ENCODE measurements around the gene AVL9. TPM values are rescaled to one million over a fixed set of nuclear protein-coding genes. Genes with fewer than 3 reads are reported as not detected.

The AVL9 gene
- total and polyA plus RNA-seq, 2 of the 13 experiments (the other 11 are each of a cell fraction or from before 2014, with no cell fraction given), result 29.9 to 48.0 TPM

DNA sequence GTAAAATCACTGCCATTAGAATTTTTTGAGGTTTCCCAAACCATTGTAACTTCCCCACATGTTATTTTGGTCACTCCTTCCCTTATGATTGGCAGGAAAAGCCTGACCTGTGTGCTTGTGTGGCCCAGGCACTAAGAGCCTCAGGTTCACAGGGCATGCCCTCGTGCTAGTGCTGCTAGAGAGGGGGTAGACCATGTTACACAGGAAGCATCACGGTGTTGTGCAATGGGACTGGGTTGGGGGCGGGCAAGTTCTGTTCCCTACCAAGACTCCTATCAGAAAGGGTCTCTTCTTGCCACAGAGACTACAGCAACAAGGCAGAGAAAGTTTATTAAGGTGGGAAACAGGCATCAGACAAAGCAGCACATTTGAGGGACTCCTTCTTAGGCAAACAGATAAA, 37.3 kb upstream of the AVL9 start:
- POLR2A ChIA-PET, result no interaction called here

More for the DNA sequence above, 37.3 kb upstream of the AVL9 start:
- DNase-seq (ENCODE audit: low spot score) (no peak), FAIRE-seq (no peak), ATAC-seq (no peak)
- no peak overlapping the region for H3K4me2 ChIP-seq (ENCODE audit: low read depth, low read length)
- CTCF ChIA-PET (ENCODE audit: low intra/inter-chr PET ratio, low total read pairs), result no interaction called here
- no peak overlapping the region for H2AFZ ChIP-seq (ENCODE audit: low read length)
- no peaks in the 10 kb centered on the region for H3K9me3 ChIP-seq (ENCODE audit: low read length)
- TF ChIP-seq PHB2 (IDR thresholded peaks at IDR 0.05; ENCODE audit: partially characterized antibody), result no peak
- no peak for TF ChIP-seq ZNF7 (CRISPR knock-in tag; IDR thresholded peaks at IDR 0.05)
- TF ChIP-seq HDAC2 (CRISPR knock-in tag; IDR thresholded peaks at IDR 0.05), result no peak
- no peak for TF ChIP-seq HOXA9 (CRISPR knock-in tag; IDR thresholded peaks at IDR 0.05; ENCODE audit: borderline replicate concordance)
- no peak for TF ChIP-seq ATF7 (IDR thresholded peaks at IDR 0.05)
- no peak for TF ChIP-seq ATF7 (CRISPR knock-in tag; IDR thresholded peaks at IDR 0.05)
- TF ChIP-seq ZNF230 (CRISPR knock-in tag; IDR thresholded peaks at IDR 0.05), result no peak
- TF ChIP-seq, protein P1, sequence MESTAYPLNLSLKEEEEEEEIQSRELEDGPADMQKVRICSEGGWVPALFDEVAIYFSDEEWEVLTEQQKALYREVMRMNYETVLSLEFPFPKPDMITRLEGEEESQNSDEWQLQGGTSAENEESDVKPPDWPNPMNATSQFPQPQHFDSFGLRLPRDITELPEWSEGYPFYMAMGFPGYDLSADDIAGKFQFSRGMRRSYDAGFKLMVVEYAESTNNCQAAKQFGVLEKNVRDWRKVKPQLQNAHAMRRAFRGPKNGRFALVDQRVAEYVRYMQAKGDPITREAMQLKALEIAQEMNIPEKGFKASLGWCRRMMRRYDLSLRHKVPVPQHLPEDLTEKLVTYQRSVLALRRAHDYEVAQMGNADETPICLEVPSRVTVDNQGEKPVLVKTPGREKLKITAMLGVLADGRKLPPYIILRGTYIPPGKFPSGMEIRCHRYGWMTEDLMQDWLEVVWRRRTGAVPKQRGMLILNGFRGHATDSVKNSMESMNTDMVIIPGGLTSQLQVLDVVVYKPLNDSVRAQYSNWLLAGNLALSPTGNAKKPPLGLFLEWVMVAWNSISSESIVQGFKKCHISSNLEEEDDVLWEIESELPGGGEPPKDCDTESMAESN (CRISPR knock-in tag; conservative IDR thresholded peaks at IDR 0.05), result no peak
- no peak for TF ChIP-seq HNF4A (CRISPR knock-in tag; IDR thresholded peaks at IDR 0.05)
- no peak for TF ChIP-seq LCORL (IDR thresholded peaks at IDR 0.05)
- TF ChIP-seq LCORL (CRISPR knock-in tag; IDR thresholded peaks at IDR 0.05), result no peak
- no peak for TF ChIP-seq THYN1 (CRISPR knock-in tag; IDR thresholded peaks at IDR 0.05; ENCODE audit: borderline replicate concordance, low read depth)
- TF ChIP-seq SALL2 (CRISPR knock-in tag; IDR thresholded peaks at IDR 0.05), result no peak
- no peak for TF ChIP-seq ZNF441 (CRISPR knock-in tag; IDR thresholded peaks at IDR 0.05; ENCODE audit: borderline replicate concordance)
- TF ChIP-seq, protein P2, sequence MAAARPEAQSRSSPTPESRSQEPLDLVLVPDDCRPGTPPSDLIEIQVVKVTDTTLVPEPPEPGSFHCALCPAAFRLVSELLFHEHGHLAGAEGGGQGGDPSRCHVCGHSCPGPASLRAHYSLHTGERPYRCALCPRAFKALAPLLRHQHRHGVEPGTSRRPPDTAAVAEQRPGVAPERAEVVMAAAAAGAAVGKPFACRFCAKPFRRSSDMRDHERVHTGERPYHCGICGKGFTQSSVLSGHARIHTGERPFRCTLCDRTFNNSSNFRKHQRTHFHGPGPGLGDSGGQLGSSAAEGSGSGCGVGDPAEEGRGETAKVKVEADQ (CRISPR knock-in tag; IDR thresholded peaks at IDR 0.05; ENCODE audit: borderline replicate concordance), result no peak
- TF ChIP-seq, protein P3, sequence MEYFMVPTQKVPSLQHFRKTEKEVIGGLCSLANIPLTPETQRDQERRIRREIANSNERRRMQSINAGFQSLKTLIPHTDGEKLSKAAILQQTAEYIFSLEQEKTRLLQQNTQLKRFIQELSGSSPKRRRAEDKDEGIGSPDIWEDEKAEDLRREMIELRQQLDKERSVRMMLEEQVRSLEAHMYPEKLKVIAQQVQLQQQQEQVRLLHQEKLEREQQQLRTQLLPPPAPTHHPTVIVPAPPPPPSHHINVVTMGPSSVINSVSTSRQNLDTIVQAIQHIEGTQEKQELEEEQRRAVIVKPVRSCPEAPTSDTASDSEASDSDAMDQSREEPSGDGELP (IDR thresholded peaks at IDR 0.05; ENCODE audit: borderline replicate concordance, low read depth), result no peak
- TF ChIP-seq, protein P4, sequence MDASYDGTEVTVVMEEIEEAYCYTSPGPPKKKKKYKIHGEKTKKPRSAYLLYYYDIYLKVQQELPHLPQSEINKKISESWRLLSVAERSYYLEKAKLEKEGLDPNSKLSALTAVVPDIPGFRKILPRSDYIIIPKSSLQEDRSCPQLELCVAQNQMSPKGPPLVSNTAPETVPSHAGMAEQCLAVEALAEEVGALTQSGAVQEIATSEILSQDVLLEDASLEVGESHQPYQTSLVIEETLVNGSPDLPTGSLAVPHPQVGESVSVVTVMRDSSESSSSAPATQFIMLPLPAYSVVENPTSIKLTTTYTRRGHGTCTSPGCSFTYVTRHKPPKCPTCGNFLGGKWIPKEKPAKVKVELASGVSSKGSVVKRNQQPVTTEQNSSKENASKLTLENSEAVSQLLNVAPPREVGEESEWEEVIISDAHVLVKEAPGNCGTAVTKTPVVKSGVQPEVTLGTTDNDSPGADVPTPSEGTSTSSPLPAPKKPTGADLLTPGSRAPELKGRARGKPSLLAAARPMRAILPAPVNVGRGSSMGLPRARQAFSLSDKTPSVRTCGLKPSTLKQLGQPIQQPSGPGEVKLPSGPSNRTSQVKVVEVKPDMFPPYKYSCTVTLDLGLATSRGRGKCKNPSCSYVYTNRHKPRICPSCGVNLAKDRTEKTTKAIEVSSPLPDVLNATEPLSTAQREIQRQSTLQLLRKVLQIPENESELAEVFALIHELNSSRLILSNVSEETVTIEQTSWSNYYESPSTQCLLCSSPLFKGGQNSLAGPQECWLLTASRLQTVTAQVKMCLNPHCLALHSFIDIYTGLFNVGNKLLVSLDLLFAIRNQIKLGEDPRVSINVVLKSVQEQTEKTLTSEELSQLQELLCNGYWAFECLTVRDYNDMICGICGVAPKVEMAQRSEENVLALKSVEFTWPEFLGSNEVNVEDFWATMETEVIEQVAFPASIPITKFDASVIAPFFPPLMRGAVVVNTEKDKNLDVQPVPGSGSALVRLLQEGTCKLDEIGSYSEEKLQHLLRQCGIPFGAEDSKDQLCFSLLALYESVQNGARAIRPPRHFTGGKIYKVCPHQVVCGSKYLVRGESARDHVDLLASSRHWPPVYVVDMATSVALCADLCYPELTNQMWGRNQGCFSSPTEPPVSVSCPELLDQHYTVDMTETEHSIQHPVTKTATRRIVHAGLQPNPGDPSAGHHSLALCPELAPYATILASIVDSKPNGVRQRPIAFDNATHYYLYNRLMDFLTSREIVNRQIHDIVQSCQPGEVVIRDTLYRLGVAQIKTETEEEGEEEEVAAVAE (CRISPR knock-in tag; IDR thresholded peaks at IDR 0.05; ENCODE audit: borderline replicate concordance), result no peak
- in situ Hi-C loops (cut with HindIII; ENCODE audit: extremely low pct_ligation_motif_present, low pct_unique_long_range_greater_than_20kb) (no loop called here), intact Hi-C loops (cut with micrococcal nuclease; ENCODE audit: unreplicated experiment) (no loop called here)
- H3K4me1 ChIP-seq (ENCODE audit: insufficient read depth, low read length), result peaks cover 20% of the 10 kb centered on the region
- no peaks in the 10 kb centered on the region for H3K36me3 ChIP-seq (replicated peaks in 1 of 2; ENCODE audit: control insufficient read depth in 1 of 2, insufficient read depth in 2 of 2, low read length in 2 of 2)
- H3K79me2 ChIP-seq (ENCODE audit: insufficient read depth, low read length), result no peaks in the 10 kb centered on the region
- no peak overlapping the region for H3K4me3 ChIP-seq (replicated peaks in 1 of 3; ENCODE audit: insufficient read depth in 1 of 3, low read depth in 2 of 3, low read length in 3 of 3)
- no peaks in the 10 kb centered on the region for H4K20me1 ChIP-seq (ENCODE audit: insufficient read depth, low read length)
- no TSS peak for BruUV-seq (replicated peaks)
- WGBS (ENCODE audit: low lambda C conversion rate), result 0% methylated on average over 3 of the region's 3 CpGs
- no peak overlapping the region for H3K9ac ChIP-seq (ENCODE audit: insufficient read depth, low read depth, low read length)
- H3K27me3 ChIP-seq (ENCODE audit: control insufficient read depth in 1 of 2, insufficient read depth in 2 of 2, low read length in 2 of 2), result no peaks in the 10 kb centered on the region
- H3K27ac ChIP-seq (ENCODE audit: extremely low read length, insufficient read depth, low read length), result no peak overlapping the region

Data from HepG2 (cell line).